Measurements from ENCODE around the gene ZNF786. TPM values are rescaled to one million over a fixed set of nuclear protein-coding genes. Genes with fewer than 3 reads are reported as not detected.

Gene ZNF786
- total and polyA plus RNA-seq, 9 of the 15 experiments (the other 6 are each of a cell fraction or from before 2014, with no cell fraction given) = 0.31 to 5.4 (median 3.0) TPM

DNA sequence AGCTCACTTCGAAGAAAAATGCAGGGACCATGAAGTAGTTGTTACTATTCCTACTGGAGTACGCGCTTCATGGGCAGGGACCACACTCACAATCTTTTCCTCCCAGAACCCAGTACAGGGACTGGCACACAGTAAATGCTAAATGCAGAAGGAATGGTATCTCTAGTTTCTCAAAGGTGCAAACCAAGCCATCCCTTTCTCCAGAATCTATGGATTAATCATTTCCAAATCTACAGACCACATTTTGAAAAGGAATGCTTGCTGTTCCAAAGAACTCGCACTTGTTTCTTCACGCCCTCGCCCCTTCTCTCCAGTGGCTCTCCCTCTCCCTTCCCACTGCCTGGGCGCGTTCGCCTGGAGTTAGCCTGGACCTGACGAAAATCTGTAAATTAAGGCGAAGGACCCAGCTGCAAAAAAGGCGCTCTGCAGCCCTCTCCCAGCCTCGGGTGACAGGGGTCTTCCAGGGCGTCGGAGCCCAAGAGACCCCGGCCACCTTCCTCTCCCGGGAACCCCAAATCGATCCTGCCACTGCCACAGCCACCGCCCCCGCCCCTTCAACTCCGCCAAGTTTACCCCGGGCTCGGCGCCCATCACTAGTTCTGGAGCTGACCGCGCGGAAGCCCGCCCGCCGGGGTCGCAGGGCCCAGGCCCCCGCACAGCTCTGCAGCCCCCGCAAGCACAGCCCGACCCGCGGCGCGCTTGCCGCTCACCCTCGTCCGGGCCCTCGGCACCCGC is 62.7 kb downstream of the ZNF786 start (continued):
- TF ChIP-seq, protein P1, sequence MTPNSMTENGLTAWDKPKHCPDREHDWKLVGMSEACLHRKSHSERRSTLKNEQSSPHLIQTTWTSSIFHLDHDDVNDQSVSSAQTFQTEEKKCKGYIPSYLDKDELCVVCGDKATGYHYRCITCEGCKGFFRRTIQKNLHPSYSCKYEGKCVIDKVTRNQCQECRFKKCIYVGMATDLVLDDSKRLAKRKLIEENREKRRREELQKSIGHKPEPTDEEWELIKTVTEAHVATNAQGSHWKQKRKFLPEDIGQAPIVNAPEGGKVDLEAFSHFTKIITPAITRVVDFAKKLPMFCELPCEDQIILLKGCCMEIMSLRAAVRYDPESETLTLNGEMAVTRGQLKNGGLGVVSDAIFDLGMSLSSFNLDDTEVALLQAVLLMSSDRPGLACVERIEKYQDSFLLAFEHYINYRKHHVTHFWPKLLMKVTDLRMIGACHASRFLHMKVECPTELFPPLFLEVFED (CRISPR knock-in tag; conservative IDR thresholded peaks at IDR 0.05) = 0 out of 2 replicates have a peak, but pooled peaks have one; percentile 39
- TF ChIP-seq SMAD2 (IDR thresholded peaks at IDR 0.05; ENCODE audit: low read depth, low read length) (no peak), GTF2E2 (tag; IDR thresholded peaks at IDR 0.05) (peak; percentile 64; the same call in 1 of the 2 replicates), HDAC1 (IDR thresholded peaks at IDR 0.05) (peak in 1 of 2 experiments; percentile 64; a peak in 1 of 4 replicates), RBM15 (IDR thresholded peaks at IDR 0.05; ENCODE audit: insufficient read depth, low read length) (0 out of 2 replicates have a peak, but pooled peaks have one; percentile 36), ZNF197 (CRISPR knock-in tag; IDR thresholded peaks at IDR 0.05; ENCODE audit: low read depth) (no peak), FOXP1 (CRISPR knock-in tag; IDR thresholded peaks at IDR 0.05) (peak; percentile 9; the same call in 1 of the 2 replicates), TCF7L2 (IDR thresholded peaks at IDR 0.05; ENCODE audit: low read depth, low read length) (no peak), RERE (CRISPR knock-in tag; IDR thresholded peaks at IDR 0.05; ENCODE audit: borderline replicate concordance) (peak; percentile 96; the same call in 1 of the 2 replicates), ZNF766 (CRISPR knock-in tag; conservative IDR thresholded peaks at IDR 0.05) (0 out of 2 replicates have a peak, but pooled peaks have one; percentile 35), POLR2AphosphoS5 (IDR thresholded peaks at IDR 0.05; ENCODE audit: control insufficient read depth, insufficient read depth, low read depth, low read length) (no peak)
- TF ChIP-seq, protein P2, sequence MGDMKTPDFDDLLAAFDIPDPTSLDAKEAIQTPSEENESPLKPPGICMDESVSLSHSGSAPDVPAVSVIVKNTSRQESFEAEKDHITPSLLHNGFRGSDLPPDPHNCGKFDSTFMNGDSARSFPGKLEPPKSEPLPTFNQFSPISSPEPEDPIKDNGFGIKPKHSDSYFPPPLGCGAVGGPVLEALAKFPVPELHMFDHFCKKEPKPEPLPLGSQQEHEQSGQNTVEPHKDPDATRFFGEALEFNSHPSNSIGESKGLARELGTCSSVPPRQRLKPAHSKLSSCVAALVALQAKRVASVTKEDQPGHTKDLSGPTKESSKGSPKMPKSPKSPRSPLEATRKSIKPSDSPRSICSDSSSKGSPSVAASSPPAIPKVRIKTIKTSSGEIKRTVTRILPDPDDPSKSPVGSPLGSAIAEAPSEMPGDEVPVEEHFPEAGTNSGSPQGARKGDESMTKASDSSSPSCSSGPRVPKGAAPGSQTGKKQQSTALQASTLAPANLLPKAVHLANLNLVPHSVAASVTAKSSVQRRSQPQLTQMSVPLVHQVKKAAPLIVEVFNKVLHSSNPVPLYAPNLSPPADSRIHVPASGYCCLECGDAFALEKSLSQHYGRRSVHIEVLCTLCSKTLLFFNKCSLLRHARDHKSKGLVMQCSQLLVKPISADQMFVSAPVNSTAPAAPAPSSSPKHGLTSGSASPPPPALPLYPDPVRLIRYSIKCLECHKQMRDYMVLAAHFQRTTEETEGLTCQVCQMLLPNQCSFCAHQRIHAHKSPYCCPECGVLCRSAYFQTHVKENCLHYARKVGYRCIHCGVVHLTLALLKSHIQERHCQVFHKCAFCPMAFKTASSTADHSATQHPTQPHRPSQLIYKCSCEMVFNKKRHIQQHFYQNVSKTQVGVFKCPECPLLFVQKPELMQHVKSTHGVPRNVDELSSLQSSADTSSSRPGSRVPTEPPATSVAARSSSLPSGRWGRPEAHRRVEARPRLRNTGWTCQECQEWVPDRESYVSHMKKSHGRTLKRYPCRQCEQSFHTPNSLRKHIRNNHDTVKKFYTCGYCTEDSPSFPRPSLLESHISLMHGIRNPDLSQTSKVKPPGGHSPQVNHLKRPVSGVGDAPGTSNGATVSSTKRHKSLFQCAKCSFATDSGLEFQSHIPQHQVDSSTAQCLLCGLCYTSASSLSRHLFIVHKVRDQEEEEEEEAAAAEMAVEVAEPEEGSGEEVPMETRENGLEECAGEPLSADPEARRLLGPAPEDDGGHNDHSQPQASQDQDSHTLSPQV (IDR thresholded peaks at IDR 0.05) = peak; percentile 24; the same call in 1 of the 2 replicates
